ENCODE results near the gene RPS13.
"Not testable (repeated sequence)": the region's sequence is repeated elsewhere in the genome, so short reads cannot be mapped to it uniquely, and the experiment has no call there.

Gene RPS13

DNA sequence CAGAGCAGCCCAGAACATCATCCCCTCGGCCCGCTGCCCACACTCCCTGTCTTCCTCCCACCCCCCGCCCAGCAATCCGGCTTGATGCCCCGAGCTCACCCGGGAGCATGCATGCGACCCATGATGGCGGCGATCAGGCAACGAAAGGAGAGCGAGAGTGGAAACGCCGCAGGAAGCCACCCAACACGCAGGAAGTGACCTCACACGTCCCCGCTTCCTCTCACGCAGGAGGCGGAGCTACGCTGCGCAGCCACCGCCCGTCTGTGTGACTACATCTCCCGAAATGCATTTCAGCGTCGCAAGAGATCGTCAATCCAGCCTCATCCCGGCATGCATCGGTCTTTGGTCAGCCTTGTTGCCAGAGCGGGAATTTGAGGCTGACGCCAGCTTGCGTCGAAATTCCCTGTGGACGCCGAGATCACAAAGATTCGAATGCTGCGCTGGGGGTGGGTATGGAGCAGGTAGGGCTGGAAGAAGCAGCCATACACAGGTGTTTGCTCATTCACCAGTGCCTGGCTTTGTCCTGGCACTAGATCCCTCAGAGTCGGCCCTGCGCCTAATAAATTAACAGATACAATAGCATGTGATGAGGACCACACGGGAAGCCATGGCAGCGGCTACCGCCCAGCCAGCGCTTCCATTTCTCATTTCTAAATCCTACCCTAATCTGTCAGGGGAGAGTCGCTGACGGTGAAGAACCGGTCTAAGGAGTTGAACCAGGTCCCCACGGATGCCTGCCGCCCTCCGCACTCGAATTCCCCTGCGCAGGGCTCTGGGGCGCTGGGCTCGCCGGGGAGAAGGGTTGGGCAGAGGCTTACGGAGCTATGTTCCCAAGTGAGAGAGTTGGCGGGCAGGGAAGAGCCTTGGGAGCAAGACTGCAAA, at the start of gene RPS13:
RPS13 (minus strand) TSS at position 148 of the 882 bp plus-strand sequence; CDS start at position 122, 26 bp downstream.
- DNase-seq, result peak; percentile 86 to 88

DNA sequence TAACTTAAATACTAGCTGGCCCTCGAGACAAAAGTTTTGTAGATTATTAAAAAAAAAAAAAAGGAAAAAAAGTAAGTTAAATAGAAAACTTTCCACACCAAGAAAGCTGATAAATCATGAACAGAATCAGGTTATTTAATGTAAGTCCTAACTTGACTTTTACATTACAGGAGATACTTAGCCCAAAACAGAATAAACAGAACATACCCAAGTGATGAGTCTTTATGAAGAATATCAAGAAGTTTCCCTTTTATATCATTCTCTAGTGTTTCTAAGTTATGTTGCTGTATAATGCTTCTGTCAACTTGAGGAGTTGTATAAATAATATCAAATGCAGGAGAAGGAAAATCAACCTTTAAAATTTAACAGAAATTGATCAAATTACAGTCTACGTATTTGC, 44.5 kb upstream of the RPS13 start:
- no peak for DNase-seq

DNA sequence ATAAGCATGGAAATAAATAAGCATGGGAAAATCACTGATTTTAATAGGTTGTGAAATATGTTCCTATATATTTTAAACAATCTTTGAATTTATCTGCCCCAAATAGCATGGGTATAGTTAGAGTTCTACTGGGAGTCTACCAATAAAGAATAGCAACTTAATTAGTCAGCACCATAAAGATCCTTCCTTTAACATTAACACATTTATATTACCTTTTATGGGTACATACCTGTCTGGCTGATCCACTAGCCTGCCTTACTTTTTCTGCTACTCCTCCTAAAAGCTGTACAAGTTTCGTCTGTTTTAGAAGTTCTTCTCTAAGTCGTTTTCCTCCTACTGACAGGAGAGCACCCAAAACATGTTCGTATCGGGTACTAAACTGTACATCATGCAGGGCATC, 39.8 kb upstream of the RPS13 start:
- no peak for DNase-seq

DNA sequence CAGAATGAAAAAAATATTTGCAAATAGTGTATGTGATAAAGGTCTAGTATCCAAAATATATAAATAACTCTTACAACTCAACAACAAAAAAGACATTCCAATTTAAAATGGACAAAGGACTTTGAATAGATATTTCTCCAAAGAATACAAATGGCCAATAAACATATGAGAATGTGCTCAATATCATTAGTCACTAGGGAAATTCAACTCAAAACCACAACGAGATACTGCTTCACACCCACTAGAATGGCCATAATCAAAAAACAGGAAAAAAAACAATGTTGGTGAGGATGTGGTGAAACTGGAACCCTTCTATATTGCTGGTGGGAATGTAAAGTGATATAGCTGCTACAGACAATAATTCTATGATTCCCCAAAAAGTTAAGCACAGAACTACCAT, 38.6 kb upstream of the RPS13 start:
- DNase-seq, result no peak

DNA sequence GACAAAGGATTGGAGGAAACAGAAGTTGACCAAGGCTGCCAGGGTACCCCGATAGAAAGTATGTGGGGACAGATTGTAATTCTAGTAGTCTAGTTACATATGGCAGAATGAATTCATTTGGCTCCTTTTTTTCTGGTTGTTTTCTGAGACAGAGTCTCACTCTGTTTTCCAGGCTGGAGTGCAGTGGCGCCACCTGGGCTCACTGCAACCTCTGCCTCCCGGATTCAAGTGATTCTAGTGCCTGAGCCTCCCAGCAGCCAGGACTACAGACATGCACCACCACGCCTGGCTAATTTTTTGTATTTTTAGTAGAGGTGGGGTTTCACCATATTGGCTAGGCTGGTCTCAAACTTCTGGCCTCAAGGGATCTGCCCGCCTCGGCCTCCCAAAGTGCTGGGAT, 30.3 kb upstream of the RPS13 start:
- DNase-seq, result not testable (repeated sequence)

DNA sequence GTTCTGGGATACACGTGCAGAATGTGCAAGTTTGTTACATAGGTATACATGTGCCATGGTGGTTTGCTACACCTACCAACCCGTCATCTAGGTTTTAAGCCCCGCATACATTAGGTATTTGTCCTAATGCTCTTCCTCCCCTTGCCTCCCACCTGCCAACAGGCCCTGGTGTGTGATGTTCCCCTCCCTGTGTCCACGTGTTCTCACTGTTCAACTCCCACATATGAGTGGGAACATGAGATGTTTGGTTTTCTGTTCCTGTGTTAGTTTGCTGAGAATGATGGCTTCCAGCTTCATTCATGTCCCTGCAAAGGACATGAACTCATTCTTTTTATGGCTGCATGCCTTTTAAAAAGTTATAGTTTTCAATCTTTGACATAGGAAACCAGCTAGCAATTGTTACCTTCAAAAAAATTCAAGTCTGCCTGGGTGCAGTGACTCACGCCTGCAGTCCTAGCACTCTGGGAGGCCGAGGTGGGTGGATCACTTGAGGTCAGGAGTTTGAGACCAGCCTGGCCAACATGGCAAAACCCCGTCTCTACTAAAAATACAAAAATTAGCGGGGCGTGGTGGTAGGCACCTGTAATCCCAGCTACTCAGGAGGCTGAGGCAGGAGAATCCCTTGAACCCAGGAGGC, 28.1 kb upstream of the RPS13 start:
- DNase-seq, result not testable (repeated sequence)

DNA sequence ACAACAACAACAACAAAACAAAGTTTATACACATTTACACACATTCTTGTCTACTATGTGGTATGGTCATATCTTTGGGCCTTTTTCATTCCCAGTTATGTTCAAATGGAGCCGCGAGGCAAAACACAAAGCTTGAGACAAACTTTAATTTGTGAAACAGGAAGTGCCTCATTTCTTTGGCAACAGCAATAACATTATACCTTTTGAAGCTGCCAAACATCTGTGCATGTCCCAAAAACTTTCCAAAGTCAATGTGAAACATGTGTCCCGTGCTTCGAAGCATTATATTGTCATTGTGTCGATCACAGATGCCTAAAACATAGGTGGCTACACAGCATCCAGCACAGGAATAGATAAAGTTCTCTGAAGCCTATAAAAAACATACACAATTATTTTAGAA, 25.0 kb upstream of the RPS13 start:
- DNase-seq, result no peak

DNA sequence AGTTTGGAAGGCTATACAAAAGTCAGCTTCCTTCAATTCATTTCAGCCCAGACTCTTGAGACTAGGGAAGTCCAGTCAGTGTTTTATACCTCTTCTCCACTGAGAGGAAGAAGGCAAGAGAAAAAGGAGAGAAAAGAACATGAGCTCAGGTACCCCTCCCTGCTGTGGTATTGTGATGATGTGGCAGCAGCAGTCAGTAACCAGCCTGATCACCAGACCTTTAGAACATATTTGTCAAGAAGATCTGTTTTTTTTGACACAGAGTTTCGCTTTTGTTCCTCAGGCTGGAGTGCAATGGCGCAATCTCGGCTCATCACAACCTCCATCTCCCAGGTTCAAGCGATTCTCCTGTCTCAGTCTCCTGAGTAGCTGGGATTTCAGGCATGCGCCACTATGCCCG, 21.2 kb upstream of the RPS13 start:
- DNase-seq, result no peak

DNA sequence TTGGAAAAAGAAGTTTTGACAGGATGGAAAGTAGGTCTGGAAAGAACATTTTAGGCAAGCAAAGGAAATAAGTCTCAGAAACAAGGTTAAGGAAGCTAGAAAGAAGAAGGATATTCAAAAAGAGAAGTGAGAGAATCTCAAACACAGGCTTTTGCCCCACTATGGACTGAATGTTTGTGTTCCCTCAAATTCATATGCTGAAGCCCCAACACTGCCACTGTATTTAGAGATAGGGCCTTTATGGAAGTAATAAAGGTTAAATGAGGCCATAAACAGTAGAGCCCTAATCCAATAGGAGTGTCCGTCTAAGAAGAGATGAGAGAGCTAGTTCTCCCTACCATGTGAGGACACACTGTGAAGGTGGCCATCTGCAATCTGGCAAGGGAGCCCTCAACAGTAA, 20.6 kb upstream of the RPS13 start:
- DNase-seq, result no peak

DNA sequence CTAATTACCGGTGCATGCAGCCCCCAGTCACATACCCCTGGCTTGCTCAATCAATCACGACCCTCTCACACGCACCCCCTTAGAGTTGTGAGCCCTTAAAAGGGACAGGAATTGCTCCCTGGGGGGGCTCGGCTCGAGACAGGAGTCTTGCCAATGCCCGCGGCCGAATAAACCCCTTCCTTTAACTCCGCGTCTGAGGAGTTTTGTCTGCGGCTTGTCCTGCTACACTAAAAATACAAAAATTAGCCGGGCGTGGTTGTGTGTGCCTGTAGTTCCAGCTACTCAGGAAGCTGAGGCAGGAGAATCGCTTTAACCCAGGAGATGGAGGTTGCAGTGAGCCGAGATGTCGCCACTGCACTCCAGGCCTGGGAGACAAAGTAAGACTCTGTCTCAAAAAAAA, 8.5 kb upstream of the RPS13 start:
- not testable (repeated sequence) for DNase-seq

DNA sequence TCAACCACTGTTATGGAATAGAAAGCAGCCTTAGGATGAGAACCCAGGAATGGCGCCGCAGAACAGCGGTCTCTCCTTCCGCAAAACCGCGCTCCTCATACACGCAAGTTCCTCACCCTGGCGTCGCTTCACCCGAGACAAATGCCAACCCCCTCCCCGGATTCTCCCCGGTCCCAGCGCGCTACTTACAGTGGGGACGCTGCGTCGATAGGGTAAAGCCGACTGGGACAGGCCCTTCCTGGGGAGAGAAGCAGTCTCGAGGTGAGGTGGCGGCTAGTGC, 287 bp downstream of the RPS13 start:
- DNase-seq, result no peak

DNA sequence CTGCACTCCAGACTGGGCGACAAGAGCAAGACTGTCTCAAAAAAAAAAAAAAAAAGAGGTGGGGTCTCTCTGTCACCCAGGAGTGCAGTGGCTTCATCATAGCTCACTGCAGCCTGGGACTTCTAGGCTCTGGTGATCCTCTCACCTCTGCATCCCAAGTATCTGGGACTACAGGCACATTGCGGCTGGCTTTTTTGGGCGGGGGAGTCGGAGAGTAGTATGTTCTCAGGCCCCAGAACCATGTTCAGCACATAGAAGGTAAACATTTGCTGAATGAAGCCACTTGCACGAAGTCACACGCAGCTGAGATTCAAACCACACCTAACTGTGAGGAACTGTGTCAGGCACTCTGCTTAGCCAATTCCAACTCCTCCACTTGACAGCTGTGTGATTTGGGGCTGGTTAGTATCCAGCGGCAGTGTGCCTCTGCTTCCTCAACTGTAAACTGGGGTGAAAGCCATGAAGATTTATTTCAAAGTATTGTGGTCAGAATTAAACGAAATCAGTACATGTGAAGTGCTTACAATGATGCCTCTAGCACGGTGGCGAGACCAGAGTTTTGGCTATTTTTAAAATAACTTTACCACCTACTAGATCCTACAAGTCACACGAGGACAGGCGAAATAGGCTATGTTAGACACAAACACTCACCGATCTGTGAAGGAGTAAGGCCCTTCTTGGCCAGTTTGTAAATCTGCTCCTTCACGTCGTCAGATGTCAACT, 789 bp downstream of the RPS13 start:
- DNase-seq, result no peak

DNA sequence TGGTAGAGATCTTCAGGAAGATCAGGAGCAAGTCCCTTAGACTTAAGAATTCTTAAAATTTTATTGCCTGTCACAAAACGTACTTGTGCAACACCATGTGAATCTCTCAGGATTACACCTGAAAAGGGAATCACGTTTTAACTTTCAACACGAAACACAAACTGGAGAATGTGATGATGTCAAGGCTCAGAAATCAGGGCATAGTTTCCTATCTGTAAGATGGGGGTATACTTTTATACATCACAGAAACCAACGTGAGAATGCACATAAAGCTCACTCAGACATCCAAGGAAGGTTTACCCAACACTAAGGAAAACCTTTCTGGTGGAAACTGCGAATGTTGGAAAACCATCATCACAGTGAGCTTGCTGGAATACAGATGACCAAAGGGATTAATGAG, 2.0 kb downstream of the RPS13 start:
- DNase-seq, result no peak

DNA sequence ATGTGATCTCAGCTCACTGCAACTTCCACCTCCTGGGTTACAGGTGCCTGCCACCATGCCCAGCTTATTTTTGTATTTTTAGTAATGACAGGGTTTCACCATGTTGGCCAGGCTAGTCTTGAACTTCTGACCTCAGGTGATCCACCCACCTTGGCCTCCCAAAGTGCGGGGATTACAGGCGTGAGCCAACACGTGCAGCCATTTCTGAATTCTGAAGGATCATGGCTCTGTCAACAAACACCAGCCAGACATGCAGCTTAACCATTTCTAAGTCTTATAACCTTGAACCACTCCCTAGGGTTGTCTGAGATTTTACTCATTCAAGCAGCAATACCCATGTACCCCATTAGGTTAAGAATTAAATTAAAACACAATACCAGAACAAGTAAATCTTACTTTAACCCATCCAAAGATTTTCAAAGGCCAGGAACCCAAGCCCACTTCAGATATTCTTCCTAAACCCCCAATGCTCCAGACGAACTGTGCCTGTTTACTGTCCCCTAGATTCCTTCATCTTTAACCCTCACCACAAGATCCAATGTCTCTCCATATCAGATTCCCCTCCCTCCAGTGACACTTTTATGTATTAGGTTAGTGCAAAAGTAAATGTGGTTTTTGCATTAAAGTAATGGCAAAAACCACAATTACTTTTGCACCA, 4.0 kb downstream of the RPS13 start:
- no peak for DNase-seq

DNA sequence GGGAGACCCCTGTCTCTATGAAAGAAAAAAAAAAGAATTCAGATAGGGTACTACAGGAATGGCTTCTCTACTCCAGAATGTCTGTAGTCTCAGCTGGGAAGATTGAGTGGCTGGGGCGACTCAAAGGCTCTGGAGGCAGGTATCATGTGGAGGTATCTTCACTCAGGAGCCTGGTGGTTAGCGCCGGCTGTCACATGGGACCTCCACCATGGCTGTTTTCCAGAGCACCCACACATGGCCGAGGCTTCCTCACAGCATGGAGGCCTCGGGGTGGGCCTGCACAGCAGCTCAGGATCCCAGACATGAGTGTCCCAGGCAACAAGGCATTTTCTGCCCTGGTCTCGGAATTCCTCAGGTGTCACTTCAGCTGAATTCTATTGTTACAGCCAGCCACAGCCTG, 10.1 kb downstream of the RPS13 start:
- DNase-seq, result no peak

DNA sequence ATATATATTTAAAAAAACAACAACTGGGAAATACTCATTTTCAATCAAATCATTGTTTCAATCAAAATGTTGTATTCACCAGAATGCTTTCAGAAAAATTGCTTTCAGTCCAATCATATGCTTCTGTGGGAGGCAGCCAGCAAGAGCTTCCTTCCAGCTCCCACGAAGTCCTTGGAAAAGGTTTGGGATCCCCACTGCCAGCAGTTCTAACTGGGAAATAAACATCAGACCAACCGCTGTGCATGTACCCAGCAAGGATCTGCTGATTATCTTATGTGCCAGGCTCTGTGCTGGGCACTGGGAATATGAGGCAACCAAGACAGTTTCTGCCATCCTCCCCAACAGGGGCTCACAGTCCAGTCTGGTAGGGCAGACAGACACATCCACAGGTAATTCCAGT, 10.8 kb downstream of the RPS13 start:
- no peak for DNase-seq

DNA sequence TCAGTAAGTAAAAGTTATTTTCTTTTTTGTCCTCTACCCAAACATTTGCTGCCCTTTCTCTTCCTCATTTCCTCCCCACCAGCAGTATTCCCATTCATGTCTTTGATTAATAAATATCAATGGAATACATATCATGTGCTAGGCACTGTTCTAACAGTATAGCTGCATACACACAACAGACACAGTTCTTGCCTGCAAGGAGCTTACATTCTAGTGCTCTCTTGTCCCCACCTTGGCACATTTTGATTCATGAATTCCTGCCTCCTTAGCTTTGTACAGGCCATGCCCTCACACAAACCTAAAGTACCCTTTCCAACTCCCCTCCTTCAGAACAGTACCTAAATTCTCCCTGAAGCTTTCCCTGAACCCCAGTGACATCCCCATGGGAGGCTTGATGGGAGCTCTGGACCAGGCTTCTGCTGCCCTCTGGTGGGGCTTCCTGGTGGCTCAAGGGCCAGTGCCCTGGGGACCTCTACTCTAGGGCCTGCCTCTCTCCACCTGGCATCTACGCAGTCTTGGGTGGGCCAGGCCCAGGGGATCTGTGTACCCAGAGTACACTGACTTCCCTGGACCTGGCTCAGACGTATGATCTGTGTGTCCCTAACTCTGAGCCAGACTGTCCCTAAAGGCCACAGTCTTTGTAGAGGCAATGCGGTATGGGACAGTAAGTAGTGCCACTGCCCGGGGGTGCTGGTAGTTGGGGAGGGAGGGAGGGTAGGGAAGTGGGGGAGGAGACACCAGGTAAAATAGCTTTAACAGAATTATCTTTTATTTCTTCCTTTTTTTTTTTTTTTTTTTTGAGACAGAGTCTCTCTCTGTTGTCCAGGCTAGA, 14.1 kb downstream of the RPS13 start:
- peak; percentile 55 to 58 for DNase-seq

DNA sequence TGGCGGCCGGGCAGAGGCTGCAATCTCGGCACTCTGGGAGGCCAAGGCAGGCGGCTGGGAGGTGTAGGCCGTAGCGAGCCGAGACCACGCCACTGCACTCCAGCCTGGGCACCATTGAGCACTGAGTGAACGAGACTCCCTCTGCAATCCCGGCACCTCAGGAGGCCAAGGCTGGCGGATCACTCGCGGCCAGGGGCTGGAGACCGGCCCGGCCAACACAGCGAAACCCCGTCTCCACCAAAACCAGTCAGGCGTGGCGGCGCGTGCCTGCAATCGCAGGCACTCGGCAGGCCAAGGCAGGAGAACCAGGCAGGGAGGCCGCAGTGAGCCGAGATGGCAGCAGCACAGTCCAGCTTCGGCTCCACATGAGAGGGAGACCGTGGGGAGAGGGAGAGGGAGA, 26.3 kb downstream of the RPS13 start:
- DNase-seq, result not testable (repeated sequence)

DNA sequence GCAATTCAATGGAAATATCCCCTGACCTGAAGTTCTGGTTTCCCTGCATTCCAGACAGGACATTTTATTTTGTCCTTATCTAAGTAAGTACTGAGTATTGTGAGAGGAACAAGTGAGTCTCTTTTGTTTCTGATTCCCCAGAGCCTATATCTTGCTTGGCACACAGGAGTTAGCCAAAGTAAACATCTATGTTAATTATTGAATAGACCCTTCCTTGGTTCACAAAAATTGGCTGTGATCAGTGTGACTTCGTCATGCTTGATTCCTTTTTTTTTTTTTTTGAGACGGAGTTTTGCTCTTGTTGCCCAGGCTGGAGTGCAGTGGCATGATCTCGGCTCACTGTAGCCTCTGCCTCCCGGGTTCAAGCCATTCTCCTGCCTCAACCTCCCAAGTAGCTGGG, 29.0 kb downstream of the RPS13 start:
- not testable (repeated sequence) for DNase-seq

DNA sequence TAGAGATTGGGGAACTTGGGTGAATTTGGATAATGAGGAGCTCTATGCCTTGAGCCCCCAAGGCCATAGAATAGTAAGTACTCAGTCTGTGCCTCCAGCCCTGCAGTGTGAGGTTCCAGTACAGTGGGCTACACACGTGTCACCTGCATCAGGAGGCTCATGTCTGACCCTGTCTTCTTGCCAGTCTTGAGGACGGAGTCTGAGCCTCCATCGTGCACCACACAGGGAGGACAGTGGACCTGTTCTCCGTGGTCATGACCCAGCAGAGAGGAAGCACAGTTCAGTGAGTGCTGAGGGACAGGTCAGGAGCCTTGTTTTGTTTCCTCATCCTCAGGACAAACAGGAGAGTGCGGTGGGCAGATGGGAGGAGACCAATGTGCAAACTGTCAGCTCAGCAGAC, 30.8 kb downstream of the RPS13 start:
- DNase-seq, result no peak

DNA sequence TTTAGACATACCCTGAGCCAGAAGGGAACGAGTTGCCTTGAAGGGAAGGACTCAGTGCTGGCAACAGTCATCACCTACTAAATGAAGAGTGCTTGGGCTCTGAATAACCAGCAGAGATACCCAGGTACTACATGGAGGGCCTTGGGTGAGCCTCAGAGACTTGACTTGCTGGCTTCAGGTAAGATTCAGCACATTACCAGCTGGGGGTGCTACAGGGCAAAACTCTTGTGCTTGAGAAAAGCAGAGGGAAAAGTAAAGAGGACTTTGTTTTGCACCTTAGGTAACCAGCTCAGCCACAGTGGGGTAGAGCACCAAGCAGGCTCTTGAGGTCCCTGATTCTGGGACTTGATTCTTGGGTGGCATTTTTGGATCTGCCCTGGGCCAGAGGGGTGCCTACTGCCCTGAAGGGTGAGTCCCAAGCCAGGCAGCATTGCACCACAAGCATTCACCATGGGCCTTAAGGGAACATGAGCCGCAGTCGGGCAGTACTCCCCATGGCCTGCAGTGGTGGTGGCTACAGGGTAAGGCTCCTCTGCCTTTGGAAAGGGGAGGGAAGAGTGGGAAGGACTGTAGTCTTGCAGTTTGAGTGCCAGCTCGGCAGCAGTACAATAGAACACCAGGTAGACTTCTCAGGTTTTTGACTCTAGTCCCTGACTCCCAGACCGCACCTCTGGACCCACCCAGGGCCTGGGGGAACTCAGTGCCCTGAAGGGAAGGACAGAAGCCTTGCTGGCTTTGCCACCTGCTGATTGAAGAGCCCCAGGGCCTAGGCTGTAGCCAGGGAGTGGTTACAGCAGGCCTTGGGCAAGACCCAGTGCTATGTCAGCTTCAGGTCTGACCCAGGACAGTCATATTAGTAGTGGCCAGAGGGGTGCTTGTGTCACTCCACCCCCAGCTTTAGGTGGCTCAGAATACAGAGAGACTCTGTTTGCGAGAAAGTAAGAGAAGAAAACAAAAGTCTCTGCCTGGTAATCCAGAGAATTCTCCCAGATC, 40.5 kb downstream of the RPS13 start:
- no peak for DNase-seq

All from stimulated activated CD4-positive, alpha-beta T cell treated with anti-CD3 and anti-CD28 coated beads, Interleukin-2, amount 100 ng/mL, for 48 hours (primary cell).